Neural progenitor cell (in vitro differentiated cells): ENCODE results near the gene LMOD2.

Source experiments
- CTCF ChIP-seq: fragments of 200-600 bp; sonication (generic); IDR thresholded peaks from 2 replicates; pipeline ENCODE4 v1.5.1; 2017; ENCODE audit warnings: antibody characterized with exemption, mild to moderate bottlenecking
- EZH2 ChIP-seq: fragments of 200-600 bp; sonication (generic); IDR thresholded peaks from 2 replicates; pipeline ENCODE4 v1.6.1; 2017; ENCODE audit warnings: antibody characterized with exemption, mild to moderate bottlenecking, moderate library complexity

GRCh38 chr7:123692471-123692877, 36.8 kb downstream of the LMOD2 start:
- TF ChIP-seq CTCF (no peak), EZH2 (no peak)
